Mucosa of descending colon (tissue), 3 donors: Measurements from ENCODE around the gene CEP97. TPM values are rescaled to one million over a fixed set of nuclear protein-coding genes. Genes with fewer than 3 reads are reported as not detected.

Source experiments
- ATAC-seq: fragments of 200-7000 bp; cut with Tn5 transposase; one replicate; pipeline ENCODE4 v1.9.1; 2020; ENCODE audit warnings: mild to moderate bottlenecking, moderate library complexity
- DNase-seq, 3 donors: peaks; one replicate each; pipeline ENCODE4 v3.0.0-alpha.2; 2020
- H3K36me3 ChIP-seq: fragments of 200-600 bp; one replicate; pipeline ENCODE4 v1.8.0; 2021; ENCODE audit warnings: low read depth, mild to moderate bottlenecking
- H3K4me1 ChIP-seq: fragments of 200-600 bp; one replicate; pipeline ENCODE4 v1.8.0; 2021; ENCODE audit warnings: low read depth, mild to moderate bottlenecking
- H3K4me3 ChIP-seq: fragments of 200-600 bp; one replicate; pipeline ENCODE4 v1.8.0; 2021; ENCODE audit warnings: mild to moderate bottlenecking
- H3K9me3 ChIP-seq: fragments of 200-600 bp; one replicate; pipeline ENCODE4 v1.8.0; 2021; ENCODE audit warnings: mild to moderate bottlenecking
- intact Hi-C, 2 donors: fragments of 100-400 bp; cut with DNase I in 1 of 2; cut with micrococcal nuclease in 1 of 2; formaldehyde crosslinking; loops; one replicate each; pipeline versions ENCODE4 v1.11.0 to v1.11.1; 2022; cut with DNase I, micrococcal nuclease
- total RNA-seq, 3 donors: library from RNA; stranded (reverse); fragmentation: NEBNext Ultra II Directional in 2 of 3; extraction: Animal tissue kit (Norgen Biotek cat#: 25700) in 2 of 3; gene quantifications; one replicate each; pipeline versions ENCODE4 v1.2.1 to v1.2.4, GENCODE V29; 2021 to 2023
- TF ChIP-seq, protein P1 (sequence below): fragments of 200-600 bp; IDR thresholded peaks from one replicate; pipeline ENCODE4 v1.8.0; 2022; ENCODE audit warnings: antibody characterized with exemption, mild to moderate bottlenecking
- donor health status: DM: no; HTN: no; CAD: no; lungs with moderate emphysema.
- donor health status: DM: no; HTN: no; CAD: no.
- donor health status: DM: no; HTN: yes; CAD: no.

Gene CEP97
- total RNA-seq, 3 donors from 2014 or later = 4.2 to 10.2 (median 4.3) TPM

DNA sequence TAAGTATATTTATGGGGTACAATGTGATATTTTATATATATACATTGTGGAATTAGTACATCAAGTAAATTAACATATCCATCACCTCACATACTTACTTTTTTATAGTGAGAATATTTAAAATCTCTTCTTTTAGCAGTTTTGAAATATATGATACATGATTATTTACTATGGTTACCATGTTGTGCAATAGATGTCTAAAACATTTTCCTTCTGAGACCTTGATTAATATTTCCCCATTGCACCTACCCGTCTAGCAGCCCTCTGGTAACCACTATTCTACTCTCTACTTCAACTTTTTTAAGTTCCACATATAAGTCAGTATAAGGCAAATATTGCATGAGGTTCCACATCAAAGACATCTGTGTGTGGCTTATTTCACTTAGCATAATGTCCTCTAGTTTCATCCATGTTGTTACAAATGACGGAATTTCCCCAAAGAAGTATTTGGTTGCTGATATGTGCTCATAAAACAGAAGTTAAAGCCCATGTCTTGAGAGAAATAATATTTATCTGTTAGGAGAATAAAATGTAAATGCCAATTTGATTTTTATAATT, 95.3 kb downstream of the CEP97 start:
- H3K4me1 ChIP-seq = no peaks in the 10 kb centered on the region
- no peak for DNase-seq
- intact Hi-C loops = no loop called here
- no peak for ATAC-seq
- TF ChIP-seq, protein P1, sequence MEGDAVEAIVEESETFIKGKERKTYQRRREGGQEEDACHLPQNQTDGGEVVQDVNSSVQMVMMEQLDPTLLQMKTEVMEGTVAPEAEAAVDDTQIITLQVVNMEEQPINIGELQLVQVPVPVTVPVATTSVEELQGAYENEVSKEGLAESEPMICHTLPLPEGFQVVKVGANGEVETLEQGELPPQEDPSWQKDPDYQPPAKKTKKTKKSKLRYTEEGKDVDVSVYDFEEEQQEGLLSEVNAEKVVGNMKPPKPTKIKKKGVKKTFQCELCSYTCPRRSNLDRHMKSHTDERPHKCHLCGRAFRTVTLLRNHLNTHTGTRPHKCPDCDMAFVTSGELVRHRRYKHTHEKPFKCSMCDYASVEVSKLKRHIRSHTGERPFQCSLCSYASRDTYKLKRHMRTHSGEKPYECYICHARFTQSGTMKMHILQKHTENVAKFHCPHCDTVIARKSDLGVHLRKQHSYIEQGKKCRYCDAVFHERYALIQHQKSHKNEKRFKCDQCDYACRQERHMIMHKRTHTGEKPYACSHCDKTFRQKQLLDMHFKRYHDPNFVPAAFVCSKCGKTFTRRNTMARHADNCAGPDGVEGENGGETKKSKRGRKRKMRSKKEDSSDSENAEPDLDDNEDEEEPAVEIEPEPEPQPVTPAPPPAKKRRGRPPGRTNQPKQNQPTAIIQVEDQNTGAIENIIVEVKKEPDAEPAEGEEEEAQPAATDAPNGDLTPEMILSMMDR = no peak
- H3K9me3 ChIP-seq = no peaks in the 10 kb centered on the region
- no peak overlapping the region for H3K4me3 ChIP-seq
- no peaks in the 10 kb centered on the region for H3K36me3 ChIP-seq

Other genes with a start within 250 kb of the CEP97 start
- 10 to 100 TPM in 2 of 3 donors, 1 to 10 TPM in 1; 9.1 to 17.7 (median 12.4) TPM for gene SENP7, start 211.4 kb upstream of the CEP97 start, total RNA-seq
- 10 to 100 TPM; 14.4 to 17.6 (median 15.7) TPM for gene TRMT10C, start 162.7 kb upstream of the CEP97 start, total RNA-seq
- 100 to 1,000 TPM in 1 of 3 donors, 10 to 100 TPM in 2; 78.0 to 168 (median 94.3) TPM for gene PCNP, start 150.4 kb upstream of the CEP97 start, total RNA-seq
- gene ZBTB11, start 47.5 kb upstream of the CEP97 start, total RNA-seq = 10 to 100 TPM; 13.0 to 19.4 (median 13.1) TPM
- gene RPL24, start 37.9 kb upstream of the CEP97 start, total RNA-seq = 100 to 1,000 TPM; 710 to 847 (median 734) TPM
- 10 to 100 TPM in 1 of 3 donors, 1 to 10 TPM in 2; 1.7 to 15.1 (median 3.8) TPM for gene NXPE3, start 54.6 kb downstream of the CEP97 start, total RNA-seq
- gene NFKBIZ, start 124.9 kb downstream of the CEP97 start, total RNA-seq = 10 to 100 TPM; 85.0 to 97.5 (median 91.5) TPM